Activated T-helper 9 cell treated with anti-CD3 and anti-CD28 coated beads, Interleukin-2, amount 50 U/mL, for 16 hours (primary cell): ENCODE measurements around the gene FTCDNL1.

Experiments used
- DNase-seq: peaks from one replicate; pipeline ENCODE4 v3.0.0-alpha.2; 2020; ENCODE audit warnings: low read depth

Gene FTCDNL1

GRCh38 chr2:199791326-199791725 lies 59.7 kb downstream of the FTCDNL1 start:
- DNase-seq, result no peak

GRCh38 chr2:199784512-199784911 lies 66.5 kb downstream of the FTCDNL1 start:
- no peak for DNase-seq

- no peak for DNase-seq
Measured at GRCh38 chr2:199779589-199779988, 71.4 kb downstream of the FTCDNL1 start.

DNA sequence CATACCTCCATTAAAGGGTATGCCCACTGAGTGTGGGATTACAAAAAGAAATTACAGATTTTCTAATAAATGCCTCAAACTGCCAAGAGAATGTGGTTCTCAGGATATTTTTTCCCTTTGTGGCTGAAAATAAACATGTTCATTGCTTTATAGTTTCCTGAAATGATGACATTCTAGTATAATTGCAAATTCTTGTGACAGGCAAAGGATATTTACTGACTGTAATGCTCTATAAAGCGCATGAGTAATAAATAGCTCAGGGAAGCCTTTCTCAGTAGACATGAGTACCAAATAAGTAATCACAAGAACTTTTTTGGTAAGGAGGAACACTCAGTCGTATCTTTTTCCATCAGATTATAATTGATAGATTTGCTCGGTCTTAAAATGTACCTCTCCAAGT lies 72.3 kb downstream of the FTCDNL1 start:
- DNase-seq, result no peak

GRCh38 chr2:199777916-199778315 lies 73.1 kb downstream of the FTCDNL1 start:
- no peak for DNase-seq

- no peak for DNase-seq
Measured at GRCh38 chr2:199777315-199777714, 73.7 kb downstream of the FTCDNL1 start.

DNA sequence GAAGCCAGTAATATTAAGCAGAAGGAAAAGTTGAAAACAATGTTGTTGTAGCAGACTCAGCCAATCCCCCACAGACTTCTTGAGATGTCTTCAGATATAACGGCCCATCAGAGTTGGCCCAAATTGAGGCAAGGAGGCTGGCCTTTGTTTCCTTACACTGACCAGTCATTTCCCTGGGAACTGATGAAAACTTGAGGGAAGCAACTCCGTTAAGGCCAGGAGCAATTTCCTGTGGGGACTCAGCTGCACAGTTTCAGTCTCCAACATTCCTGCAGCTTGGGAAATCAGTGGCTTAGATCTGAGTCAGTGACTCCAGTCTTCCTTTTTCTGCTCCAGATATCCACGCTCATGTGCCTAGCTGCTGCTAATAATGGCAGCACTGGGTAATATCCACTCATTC lies 75.7 kb downstream of the FTCDNL1 start:
- DNase-seq, result no peak

DNA sequence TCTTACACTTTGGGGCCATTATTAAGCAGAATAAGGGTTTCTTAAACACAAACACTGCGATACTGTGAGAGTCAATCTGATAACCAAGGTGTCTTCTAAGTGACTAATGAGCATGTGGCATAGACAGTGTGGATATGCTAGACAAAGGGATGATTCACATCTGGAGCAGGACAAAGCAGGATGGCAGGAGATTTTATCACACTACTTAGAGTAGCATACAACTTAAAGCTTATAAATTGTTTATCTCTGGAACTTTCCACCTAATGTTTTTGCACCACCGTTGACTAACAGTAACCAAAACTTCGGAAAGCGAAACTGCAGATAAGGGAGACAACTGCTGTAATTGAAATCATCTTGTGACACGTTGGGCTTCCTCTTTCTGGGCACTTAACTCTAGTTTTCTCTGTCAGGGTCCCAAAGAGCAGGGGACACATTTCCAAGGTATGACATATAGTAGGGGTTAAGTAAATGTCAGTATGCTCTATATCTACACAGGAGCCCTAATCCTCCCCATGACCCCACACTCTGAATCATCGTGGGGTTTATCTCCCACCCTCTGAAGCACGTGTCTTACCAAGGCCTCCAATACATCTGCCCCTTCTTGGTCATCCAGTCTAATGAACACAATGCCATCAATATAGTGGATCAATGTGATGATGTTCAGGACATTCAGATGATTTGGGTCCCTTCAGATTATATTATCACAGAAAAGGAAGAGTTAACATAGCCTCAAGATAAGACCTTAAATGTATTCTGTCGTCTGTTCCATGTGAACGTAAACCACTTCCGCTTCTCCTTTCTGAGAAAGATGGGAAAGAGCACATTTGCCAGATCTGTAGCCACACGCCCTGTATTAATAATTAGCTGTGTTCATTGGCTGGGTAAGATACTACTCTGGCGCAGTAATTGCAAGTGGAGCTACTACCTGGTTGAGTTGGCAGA lies 78.7 kb downstream of the FTCDNL1 start:
- no peak for DNase-seq

- DNase-seq, result no peak
Measured at GRCh38 chr2:199770716-199771115, 80.3 kb downstream of the FTCDNL1 start.

DNA sequence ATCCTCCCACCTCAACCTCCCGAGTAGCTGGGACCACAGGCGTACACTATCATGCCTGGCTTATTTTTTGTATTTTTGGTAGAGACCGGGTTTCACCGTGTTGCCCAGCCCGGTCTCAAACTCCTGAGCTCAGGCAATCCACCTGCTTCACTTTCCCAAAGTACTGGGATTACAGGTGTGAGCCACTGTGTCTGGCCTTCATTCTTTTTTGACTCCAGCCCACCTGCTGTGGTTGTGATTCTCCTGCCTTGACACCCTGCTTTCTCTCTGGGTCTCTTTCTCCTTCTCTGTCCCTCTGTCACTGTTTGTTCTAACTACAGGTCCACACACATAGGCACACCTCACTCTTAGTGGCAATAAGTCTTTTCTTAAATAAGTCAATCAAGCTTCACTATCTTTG lies 85.3 kb downstream of the FTCDNL1 start:
- DNase-seq, result no peak

DNA sequence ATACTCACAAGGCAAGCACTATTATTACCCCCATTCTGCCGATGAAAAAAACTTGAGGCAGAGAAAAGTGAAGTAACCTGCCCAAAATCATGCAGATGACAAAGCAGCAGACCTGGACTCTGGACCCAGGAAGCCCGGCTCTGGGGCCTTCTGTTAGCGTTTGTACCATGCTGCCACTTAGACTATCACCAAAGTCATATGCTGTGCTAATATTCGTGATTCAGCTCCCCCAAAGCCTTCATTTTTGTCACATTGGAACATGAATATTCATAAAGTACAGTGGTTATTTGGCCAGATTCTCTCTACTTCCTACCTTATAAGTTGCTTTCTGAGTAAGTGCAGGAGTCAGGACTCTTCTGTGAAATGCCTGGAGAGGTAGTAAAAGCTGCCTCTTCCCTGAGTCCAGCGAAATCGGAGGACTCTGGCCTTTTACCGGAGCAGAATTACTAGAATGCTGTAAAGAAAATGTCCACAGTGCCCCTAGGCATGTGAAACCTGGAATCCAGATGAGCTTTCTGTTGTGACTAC lies 86.7 kb downstream of the FTCDNL1 start:
- DNase-seq, result no peak

DNA sequence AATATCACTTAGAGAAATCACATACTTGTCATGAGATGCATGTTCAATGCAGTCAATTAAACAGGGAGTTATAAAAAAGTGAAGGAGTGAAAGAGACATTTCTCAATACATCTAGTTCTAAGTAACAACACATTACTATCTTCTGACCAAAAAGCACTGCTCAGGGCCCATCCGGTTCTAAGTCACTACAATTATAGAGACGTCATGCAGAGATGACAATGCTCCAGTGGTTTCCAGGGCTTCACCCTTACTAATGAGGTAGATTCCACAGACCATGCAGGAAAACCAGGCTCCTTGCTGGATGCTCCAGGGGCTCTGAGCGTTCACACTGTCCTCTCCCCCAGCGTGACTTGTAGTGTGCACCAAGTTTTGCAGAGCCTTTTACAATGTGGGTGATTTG lies 88.0 kb downstream of the FTCDNL1 start:
- DNase-seq, result no peak

DNA sequence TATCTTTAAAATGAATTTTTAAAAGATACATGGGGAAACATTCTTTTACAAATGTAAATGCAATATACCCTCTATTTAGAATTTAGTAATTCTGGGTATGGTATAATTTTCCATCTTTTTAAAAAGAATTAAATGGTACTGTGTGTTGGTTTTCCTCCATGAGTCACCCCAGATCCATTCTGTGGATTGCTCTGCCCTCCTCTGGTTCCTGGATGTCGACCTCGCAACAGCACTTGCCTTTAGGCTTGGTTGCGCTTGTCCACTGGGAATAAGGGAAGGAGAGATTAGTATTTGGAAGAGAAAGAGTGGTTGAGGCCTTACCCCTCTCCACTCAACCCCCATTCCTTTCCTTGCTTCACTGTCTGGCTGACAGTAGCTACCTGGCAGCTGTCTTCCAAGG lies 90.4 kb downstream of the FTCDNL1 start:
- DNase-seq, result no peak

DNA sequence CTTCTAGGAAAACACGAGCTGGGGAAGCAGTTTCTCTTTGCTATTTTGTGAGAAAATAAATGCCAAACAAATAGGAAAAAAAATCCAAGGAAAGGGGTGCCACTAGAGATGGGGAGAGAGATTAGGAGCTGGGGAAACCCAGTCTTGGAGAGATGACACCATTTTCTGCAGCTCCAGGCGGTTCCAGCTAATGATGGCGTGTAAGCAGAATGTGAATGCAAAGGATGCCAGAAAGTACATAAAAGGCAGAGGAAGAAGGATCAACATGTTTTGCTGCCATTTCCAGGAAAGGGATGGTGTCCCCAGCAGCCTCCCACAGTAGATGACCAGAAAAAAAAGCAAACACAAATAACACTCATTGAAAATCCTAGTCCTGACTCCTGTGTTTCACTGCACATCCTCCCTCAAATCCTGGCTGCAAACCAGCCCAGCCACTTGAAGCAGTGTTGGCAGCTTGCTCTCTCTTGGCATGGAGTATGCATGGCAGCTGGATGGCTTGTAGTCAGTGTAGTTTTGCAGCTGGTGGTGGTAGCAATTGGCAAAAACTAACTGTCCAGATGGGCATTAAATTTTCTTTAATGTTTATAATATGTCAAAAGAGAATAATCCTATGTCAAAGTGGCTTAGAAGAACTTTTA lies 93.6 kb downstream of the FTCDNL1 start:
- no peak for DNase-seq

DNA sequence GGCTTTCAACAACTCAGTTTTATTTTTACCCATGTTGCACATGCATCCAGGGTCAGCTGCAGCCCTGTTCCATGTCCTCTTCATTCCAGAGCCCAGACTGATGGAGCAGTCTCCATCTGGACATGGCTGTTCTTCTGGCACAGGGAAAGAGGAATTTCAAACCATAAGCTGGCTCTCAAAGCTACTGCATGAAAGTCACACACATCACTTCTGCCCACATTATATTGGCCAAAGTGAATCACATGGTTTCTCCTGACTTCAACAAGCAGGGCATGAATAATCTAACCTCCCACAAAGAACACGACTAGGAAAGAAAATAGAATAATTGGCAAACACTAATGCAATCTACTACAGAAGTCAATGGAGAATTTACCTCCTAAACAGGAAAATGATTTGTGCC lies 94.2 kb downstream of the FTCDNL1 start:
- no peak for DNase-seq

- DNase-seq, result no peak
Measured at GRCh38 chr2:199756211-199756610, 94.8 kb downstream of the FTCDNL1 start.

- no peak for DNase-seq
Measured at GRCh38 chr2:199754766-199755165, 96.2 kb downstream of the FTCDNL1 start.

DNA sequence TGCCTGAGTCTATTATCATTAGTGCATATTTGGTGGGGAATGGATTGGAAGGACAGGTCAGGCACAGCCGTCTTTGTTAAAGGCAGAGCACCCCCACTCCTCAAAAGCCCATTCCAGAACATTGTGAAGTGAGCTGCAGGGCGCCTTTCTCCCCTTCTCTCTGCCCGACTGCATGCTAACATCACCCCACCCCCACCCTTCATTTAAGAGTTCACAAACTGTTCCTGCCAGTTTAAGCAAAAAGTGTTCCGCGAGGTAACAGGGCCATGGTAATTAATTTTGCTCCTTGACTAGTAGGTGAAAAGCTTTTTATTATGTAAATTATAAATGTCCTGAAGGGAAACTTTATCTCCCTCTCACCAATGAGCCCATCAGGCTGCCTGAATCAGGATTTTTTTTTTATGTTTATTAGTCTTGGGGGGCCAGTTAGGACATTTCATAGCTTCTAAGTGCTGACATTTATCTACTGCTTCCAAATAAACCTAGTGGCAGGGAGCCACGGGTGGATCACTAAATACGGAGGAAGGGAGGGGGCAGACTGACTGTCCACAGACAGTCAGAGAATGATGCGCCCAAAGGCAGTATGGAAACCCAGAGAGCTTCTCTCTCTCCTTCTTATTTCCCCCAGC lies 99.4 kb downstream of the FTCDNL1 start:
- DNase-seq, result no peak

DNA sequence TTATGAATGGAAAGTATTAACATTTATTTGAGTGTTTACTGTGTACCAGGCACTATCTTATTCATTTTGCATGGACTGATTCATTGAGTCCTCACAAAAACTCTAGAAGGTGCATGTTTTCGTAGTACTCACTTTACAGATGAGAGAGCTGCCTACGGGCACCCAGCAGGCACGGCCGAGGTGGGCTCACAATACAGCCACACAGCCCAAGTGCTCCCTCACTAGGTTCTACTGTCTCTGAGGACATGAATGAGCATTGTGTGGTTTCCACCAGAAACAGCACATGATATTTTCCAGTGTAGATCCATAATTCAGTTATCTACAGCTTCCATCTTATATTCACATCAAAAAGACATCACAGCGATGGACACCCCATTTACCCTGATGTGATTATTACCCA lies 101.4 kb downstream of the FTCDNL1 start:
- no peak for DNase-seq

- DNase-seq, result no peak
Measured at GRCh38 chr2:199744724-199745123, 106.3 kb downstream of the FTCDNL1 start.

GRCh38 chr2:199744260-199744659 lies 106.7 kb downstream of the FTCDNL1 start:
- DNase-seq, result no peak

GRCh38 chr2:199743415-199744120 lies 107.4 kb downstream of the FTCDNL1 start:
- no peak for DNase-seq
